Activated CD8-positive, alpha-beta memory T cell treated with anti-CD3 and anti-CD28 coated beads, Interleukin-2, amount 50 U/mL, for 24 hours (primary cell): Measurements from ENCODE around the gene KLK14.

Experiments used
- DNase-seq: peaks from one replicate; pipeline ENCODE4 v3.0.0-alpha.2; 2020; ENCODE audit errors: extremely low read depth

Gene KLK14

DNA sequence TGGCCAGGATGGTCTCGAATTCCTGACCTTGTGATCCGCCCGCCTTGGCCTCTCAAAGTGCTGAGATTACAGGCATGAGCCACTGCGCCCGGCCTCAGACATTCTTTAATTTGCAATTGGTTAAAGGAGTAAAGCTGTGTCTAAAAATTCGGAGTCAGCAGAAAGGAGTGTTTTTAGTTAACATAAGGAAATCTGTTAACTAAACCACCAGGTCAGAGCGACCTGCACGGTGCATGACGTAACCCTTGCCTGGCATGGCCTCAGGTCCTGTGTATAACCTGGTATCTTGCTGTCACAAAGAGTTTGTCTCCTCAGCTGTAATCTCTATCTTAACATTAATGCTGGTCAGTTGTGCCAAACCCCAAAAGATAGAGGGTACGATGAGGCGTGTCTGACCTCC, 38.4 kb downstream of the KLK14 start:
- DNase-seq, result no peak

DNA sequence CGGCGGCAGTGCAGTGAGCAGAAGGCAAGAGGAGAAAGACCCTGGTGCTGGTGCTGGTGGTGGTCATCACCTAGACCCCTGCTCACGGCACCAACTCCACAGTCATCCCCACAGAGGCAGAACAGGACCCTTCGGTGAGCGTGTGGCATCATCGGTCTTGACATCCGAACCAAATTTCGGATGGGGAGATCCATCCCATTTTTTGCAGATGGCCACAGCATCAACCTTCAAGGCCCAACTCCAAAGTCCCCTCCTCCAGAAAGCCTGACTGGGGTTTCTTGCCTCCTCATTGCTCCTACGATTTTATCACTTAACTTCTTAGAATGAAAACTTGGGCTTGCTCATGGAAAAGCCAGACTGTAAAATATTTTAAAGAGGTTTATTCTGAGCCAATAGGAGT, 39.2 kb downstream of the KLK14 start:
- DNase-seq, result no peak

DNA sequence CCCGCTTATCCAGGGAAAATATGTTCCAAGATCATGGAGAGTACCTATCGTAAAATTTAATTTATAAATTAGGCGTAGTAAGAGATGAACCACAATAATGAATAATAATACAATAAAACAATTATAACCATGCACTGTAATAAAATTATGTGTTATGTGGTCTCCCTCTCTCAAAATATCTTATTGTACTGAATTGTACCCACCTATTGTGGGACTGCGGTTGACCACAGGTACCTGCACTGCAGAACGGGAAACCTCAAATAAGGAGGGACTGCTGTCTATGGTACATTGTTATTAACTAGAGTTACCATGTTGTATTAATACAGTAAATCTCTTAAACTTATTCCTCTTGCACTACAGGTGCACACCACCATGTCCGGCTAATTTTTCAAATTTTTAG, 42.5 kb downstream of the KLK14 start:
- no peak for DNase-seq

DNA sequence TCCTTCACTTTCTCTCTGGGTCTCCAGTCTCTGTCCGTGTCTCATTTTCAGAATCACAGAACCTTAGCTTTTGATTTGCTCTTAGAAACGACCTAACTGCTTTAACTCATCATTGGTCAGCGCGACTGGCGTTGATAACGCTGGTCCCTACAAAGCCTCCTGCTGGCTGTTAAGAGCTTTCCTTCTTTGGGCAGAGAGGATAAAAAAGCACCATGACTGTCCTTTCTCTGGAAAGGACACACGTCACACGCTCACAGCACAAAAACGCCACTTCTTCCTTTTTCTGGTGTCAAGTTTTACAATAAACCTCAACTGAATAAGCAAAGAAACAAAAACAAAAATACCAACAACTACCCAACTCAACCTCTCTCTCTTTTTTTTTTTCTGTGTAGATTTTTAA, 46.2 kb downstream of the KLK14 start:
- no peak for DNase-seq

DNA sequence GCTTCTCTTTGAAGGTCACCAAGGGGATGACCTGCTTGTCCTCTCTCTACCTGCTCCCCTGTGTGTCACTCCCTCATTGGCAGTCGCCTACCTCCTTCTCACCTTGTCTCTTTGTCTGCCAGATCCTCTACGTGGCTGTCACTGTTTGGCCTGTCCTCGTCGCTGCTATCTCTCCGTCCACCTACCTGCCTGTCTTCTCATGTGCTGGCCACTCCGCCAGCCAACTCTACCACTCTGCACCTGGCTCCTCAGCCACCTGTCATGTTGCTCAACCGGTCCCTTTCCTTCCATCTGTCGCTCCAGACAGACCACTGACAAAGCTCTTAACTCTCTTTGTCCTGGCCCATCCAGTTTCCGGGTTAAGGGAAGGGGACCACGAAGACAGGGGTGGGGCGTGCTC, 48.0 kb downstream of the KLK14 start, which contains the start of gene KLK12:
TSS of gene KLK12 (minus strand) at position 299 of the 400 bp plus-strand sequence. CDS start 381 bp downstream, outside the sequence.
- DNase-seq, result no peak

DNA sequence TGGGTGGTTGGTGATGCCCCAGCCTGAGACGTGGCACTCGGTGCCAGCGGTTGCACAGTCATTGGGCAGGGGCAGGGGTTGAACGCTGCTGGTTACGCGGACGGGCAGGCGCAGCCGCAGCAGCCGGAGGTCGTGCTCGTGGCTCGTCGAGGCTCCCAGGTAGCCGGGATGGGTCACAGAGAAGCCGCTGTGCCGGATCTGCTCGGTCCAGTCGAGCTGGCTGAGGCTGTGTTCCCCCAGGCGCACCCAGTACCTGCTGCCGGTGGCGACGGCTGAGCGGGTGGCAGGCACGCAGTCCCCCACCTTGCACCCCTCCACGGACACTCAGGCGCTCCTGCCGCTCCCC, 50.8 kb downstream of the KLK14 start:
- no peak for DNase-seq

DNA sequence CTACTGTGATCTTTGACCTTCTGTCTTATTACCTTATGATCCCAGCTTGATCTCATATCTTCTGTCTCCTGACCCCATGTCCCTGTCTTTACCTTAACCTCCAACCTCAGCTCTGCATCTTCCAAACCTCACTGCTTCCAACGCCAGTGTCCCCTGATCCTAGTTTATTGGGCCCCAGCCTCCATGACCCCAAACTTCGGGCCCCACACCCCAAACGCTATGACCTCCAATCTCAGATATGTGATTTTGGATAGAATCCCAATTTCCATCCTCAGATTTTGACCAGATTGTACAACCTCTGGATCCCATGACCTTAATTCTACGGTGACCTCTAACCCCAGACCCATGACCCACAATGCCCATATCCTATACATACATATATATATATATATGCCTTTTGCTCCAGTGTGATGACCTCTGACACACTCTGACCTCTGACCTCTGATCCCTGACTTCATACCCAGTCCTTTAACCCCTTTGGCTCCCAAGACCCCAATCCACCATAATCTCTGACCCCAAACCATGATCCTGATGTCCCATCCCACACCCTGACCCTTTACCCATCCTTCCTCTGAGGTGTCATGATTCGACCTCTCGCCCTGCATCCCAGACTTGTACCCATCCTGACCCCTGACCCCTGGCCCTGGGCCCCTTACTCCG, 51.3 kb downstream of the KLK14 start:
- no peak for DNase-seq

DNA sequence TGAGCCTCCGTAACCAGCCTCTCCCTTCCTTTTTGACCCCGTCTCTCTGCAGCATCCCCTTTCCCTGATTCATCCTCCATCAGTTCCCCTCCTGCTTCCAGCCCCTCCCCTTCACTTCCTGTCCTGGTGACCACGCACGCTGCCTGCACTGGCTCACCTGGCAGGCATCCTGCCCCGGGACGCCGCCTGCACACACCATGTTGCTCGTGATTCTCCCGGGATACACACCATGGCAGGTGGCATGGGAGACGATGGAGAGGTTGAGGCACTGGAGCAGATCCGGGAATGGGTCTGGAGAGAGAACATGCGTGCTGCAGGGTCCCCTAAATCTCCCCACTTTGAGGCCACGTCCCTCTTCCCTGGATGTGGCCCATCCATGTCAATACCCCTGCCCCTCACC, 52.1 kb downstream of the KLK14 start:
- no peak for DNase-seq

DNA sequence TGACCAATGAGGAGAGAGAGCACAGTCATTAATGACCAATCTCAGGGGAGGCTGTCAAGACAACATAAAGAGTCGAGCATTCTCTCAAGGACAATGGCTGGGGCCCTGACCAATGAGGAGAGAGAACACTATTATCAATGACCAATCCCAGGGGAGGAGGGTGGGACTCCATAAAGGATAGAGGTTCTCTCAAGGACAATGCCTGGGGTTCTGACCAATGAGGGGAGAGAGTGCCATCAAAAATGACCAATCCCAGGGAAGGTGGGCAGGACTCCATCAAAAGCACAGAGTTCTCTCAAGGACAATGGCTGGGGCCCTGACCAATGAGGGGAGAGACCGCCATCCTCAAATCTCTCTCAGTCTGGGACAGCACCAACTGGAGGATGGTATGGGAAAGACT, 53.0 kb downstream of the KLK14 start:
- DNase-seq, result no peak
